CD4-positive, alpha-beta T cell treated with Interleukin-2 at 100 ng/mL for 4 hours (primary cell): ENCODE results near the gene CCDC28B.
"Not testable (repeated sequence)": the region's sequence is repeated elsewhere in the genome, so short reads cannot be mapped to it uniquely, and the experiment has no call there.

ENCODE experiments used
- DNase-seq: peaks from one replicate; pipeline ENCODE4 v3.0.0-alpha.2; 2020; ENCODE audit warnings: low spot score

CCDC28B gene

GRCh38 chr1:32200226-32201010, at the start of gene CCDC28B:
Gene CCDC28B, plus strand, starts transcription at chr1:32200595. Its CDS starts 1,341 bp downstream, at chr1:32201936.
- DNase-seq = peak; percentile 41

DNA sequence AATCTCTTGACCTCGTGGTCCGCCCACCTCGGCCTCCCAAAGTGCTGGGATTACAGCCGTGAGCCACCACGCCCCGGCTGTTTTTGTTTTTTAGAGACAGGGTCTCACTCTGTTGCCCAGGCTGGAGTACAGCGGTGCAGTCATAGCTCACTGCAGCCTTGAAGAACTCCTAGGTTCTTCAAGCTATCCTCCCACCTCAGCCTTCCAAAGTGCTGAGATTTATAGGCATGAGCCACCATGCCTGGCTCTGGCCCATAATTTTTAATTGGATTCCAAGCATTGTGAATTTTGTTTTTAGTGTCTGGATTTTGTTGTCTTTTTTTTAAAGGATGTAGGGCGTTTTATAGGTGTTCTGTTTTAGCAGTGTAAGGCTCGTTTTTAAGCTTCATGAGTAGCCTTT, 49.5 kb upstream of the CCDC28B start:
- DNase-seq = no peak

DNA sequence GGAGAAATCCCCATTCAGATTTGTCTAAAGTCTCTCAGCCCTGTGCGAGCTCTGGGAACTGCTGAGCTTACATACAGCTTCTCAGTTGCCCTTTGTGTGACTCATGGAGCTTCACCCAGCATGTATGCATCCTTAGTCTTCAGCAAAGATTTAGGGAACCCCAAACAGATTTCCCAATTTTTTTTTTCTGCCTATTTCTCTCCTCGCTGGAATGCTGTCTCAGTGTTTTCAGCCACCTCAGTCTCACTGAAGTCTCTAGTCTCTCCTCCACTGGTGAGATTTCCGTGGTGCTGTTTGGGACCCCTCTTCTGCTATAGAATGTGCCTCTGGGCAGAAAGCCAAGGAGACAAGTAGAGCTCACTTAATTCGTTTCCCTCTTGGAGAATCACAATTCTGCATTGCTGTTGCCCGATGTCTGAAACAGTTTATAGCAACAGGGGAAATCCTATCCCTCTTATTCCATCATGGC, 49.0 kb upstream of the CCDC28B start:
- DNase-seq = no peak

DNA sequence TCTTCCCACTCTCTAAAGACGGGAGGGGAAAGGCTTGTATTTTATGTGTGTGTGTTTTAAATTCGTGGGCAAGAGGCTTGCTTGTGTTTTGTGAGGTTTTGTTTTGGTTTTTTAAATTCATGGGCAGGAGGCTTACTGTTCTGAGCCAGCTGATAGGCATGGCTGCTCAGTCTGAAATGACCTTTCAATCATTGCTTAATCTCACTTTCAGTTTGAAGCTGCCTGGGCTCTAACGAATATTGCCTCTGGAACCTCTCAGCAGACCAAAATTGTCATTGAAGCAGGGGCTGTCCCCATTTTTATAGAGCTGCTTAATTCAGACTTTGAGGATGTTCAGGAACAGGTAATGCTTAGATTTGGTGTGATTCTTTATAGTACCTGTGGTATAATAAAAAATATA, 41.2 kb upstream of the CCDC28B start:
- no peak for DNase-seq

DNA sequence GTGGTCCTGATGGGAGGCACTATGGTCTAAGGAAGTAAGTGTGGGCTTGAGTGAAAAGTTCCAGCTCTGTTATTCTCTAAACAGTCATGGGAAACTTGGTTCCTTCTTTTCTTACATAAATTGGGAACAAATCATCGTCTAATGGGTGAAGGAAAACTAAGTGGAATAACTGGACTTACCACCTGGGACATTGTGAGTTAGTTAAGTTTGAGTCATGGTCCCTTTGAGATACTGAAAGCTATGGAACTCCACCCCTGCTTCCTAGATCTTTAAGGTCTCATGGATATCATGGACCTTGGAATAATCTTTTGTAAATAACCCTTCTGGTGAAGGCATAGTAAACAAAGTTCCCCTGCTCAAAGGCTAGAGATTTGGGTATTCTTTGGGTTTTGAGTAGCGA, 37.0 kb upstream of the CCDC28B start:
- no peak for DNase-seq

DNA sequence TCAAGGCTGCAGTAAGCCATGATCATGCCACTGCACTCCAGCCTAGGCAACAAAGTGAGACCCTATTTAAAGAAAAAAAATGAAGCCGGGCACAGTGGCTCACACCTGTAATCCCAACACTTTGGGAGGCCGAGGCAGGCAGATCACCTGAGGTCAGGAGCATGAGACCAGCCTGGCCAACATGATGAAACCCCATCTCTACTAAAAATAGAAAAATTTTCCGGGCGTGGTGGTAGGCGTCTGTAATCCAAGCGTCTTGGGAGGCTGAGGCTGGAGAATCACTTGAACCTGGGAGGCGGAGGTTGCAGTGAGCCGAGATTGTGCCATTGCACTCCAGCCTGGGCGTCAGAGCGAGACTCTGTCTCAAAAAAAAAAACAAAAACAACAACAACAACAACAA, 34.8 kb upstream of the CCDC28B start:
- not testable (repeated sequence) for DNase-seq

DNA sequence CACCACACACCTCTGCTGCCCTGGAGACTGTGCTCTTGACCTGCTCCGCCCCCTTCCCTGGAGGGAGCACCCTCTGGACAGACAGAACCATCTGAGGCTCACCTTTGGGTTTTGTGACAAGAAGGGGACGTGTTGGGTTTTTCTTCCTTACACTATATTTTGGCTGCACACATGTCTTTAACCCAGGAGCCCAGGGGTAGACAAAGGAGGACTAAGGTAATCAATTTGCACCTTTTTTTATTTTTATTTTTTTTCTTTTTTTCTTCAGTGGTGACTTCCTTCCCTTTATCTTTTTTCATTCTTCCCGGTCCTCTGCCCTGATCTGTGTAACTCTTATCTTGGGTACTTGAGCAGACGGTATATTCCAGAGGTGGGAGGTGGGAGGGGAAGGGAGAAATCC, 29.4 kb upstream of the CCDC28B start:
- no peak for DNase-seq

DNA sequence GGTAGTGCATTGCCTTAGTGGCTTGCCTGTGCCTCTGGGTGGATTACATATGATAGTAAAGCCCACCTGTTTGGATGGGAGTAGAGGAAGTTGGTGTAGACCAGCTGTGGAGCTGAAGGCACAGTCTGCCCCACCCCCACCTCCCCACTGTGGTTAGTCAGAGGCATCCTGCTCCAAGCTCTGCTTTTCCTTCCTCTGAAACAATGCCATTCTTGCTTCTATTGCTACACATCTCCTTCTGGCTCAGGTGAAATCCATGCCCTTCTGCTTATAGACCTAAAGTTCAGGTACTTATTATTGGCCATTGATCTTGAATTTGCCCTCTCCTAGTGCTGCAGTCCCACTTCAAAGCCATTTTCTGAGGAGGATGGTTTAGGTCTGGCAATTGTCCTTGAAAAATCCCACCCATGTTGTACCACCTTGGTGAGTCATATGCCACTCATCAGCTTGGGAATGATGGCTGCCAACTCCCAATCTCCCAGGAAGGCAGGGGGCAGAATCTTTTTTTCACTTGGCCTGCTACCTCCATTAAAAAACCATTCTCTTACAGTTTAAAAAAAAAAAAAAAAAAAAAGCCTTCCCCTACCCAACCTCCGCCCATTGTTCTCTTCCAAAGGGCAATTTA, 27.7 kb upstream of the CCDC28B start:
- DNase-seq = no peak

- DNase-seq = no peak
These were observed 21.8 kb upstream of the CCDC28B start for GRCh38 chr1:32178380-32179192.

DNA sequence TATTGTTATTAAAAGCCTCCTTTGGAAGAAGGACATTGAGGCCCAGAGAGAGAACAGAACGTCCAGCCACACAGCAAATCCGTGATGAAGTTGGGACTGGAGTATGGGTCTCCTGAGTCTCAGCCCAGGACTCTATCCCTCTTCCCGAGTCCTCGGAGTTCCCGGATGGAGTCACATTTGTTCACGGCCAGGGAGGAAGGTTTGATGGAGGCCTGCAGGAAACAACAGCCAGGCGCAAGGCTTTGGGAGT, 21.3 kb upstream of the CCDC28B start:
- no peak for DNase-seq

- peak; percentile 89 for DNase-seq
These were observed 20.8 kb upstream of the CCDC28B start, which contains the start of gene TXLNA for GRCh38 chr1:32179443-32180185. Gene TXLNA, plus strand, starts transcription at chr1:32179675. Its CDS starts 671 bp downstream, at chr1:32180346.

DNA sequence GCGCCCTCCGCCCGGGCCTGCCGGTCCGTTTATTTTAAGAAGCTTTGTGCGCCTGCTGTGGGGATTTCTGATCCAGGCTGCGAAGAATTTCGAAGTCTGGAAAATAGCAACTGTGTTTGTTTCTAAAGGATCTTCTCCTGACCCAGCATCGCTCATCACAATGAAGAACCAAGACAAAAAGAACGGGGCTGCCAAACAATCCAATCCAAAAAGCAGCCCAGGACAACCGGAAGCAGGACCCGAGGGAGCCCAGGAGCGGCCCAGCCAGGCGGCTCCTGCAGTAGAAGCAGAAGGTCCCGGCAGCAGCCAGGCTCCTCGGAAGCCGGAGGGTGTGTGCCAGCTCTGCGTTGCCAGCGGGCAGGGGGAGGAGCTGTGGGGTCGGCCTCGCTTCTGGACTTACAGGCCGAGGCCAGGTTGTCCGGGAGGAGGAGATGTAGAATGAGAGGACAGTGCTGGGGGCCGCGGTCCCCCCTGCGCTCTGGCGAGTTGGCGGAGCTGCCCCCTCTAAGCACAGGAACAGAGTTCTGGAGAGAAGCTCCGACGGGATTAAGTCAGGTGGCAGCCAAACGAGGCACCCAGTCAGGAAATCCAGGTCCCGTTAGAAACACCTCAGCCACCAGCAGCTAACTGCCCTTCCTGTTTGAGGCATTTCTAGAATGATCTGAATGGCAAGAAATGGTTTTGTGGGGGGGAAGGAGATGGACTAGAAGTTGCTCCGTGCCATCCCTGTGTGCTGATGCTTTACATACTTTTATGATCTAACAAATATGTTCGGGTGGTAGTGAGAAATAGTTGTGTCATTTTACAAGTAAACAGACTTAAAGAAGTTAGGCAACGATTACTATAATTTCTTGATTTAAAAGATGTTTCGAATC, 20.0 kb upstream of the CCDC28B start:
- peak; percentile 24 for DNase-seq

DNA sequence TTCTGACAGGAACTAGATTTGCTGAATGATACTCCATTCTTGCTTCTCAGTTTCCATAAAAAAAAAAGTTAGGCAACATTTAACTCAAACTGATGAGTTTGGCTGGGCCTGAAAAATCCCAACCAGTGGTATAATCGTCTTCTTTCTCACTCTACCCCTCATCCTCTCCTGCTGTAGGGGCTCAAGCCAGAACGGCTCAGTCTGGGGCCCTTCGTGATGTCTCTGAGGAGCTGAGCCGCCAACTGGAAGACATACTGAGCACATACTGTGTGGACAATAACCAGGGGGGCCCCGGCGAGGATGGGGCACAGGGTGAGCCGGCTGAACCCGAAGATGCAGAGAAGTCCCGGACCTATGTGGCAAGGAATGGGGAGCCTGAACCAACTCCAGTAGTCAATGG, 19.3 kb upstream of the CCDC28B start:
- no peak for DNase-seq

DNA sequence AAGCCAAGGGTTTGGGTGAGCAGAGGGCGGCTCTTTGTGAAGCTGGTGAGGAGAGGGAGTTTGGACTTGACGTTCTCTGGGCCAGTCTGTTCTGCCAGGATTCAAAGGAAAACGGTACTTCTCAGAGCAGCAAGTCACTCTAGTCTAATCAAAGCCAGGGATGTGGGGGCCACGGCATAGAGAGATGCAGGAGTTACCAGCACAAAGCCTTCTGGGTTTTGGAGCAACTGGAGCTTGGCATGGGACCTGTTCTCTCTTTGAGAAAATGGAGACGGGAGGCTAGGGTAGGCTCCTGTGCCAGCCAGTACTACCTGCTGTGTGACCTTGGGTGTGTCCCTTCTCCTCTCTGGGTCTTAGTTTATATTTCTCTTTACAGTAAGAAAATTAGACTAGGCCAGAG, 18.8 kb upstream of the CCDC28B start:
- no peak for DNase-seq

DNA sequence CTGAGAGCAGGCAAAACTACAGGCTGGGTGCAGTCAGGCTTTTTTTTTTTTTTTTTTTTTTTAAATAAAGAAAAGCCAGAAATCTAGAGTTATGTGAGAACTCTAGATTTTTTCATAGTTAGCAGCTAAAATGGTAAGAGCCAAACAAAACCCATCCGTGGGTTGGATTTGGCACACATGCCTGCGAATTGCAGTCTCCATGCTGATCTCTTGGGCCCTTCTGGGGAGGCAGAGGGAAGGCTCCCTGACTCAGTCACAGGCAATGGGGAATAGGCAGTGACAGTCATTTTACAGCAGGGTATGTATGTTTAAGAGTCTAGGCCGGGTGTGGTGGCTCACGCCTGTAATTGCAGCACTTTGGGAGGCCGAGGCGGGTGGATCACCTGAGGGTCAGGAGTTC, 18.3 kb upstream of the CCDC28B start:
- DNase-seq = no peak

DNA sequence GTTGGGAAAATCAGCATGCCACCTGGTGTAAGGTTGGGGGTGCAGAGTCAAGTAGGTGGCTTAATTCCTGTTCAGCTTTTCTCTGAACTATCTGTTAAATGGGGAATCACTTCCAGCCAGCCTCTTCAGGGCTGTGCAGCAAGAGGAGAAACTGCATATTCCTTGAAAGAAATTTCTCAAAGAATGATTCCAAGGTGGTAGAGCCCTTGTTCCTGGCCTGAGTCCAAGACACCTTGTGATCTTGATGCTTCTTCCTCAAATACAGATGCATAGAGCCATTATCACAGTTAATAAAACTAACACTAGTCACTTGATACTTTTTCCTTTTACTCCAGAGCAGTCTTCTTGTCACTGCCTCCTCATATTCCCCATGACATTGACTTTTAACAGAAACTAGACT, 15.7 kb upstream of the CCDC28B start:
- no peak for DNase-seq

DNA sequence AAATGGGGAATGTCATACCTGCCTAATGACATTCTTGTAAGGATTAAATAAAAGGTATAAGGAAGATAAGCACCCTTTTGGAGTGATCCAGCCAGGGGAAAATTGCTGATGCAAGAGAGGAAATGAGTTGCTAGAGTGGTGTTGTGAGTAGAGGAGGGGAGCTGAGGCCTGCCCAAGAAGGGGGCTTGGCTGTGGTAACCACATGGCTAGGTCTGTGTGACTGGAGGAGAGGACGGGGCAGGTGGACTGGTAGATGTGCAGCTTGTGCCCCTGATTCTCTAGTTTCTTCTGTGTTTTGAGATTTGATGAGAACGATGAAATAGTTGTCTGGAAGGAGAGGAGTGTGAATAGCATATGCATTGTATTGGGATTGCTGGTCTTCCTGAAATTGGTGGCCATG, 14.3 kb upstream of the CCDC28B start:
- DNase-seq = no peak

DNA sequence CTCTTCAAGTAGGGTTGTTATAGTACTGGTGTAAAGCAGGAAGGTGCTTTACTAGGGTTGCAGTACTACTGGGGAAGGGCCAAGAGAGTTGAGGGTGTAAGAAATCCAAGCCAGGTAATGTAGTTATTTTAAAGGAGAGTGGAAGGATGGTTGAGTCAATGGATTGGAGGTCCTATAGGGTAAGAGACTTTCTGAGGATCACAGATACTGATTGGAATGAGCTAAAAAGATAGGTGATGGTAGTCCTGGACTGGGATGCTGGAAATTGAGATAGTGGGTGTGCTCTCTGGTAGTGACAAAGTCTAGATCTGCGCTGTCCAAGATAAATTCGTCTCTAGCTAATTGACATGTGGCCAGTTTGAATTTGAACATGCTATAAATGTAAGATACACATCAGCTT, 13.9 kb upstream of the CCDC28B start:
- no peak for DNase-seq

DNA sequence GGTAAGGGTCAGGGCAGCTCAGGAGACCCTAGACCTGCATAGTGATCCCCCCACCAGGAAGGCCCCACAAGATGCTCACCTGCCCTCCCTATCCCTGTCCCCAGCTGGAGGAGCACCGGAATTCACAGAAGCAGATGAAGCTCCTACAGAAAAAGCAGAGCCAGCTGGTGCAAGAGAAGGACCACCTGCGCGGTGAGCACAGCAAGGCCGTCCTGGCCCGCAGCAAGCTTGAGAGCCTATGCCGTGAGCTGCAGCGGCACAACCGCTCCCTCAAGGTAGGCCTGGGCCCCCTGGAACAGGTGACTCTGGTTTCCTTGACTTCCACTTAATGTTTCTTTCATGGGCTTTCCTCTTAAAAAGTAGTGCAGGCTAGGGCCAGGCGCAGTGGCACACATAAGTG, 12.5 kb upstream of the CCDC28B start:
- no peak for DNase-seq

- DNase-seq = no peak
These were observed 8.0 kb upstream of the CCDC28B start for GRCh38 chr1:32192220-32192948.

DNA sequence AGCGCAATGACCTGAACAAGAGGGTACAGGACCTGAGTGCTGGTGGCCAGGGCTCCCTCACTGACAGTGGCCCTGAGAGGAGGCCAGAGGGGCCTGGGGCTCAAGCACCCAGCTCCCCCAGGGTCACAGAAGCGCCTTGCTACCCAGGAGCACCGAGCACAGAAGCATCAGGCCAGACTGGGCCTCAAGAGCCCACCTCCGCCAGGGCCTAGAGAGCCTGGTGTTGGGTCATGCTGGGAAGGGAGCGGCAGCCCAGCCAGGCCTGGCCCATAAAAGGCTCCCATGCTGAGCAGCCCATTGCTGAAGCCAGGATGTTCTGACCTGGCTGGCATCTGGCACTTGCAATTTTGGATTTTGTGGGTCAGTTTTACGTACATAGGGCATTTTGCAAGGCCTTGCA, 5.4 kb upstream of the CCDC28B start:
- no peak for DNase-seq
